Tibial nerve (tissue), 4 donors: Measurements from ENCODE around the gene BCAR3.

Experiments used
- CTCF ChIP-seq, 5 experiments: fragments of 200-600 bp in 3 of 5; fragments of 450-650 bp in 2 of 5; sonication (generic) in 3 of 5; IDR thresholded peaks; one replicate each; pipeline ENCODE4 v1.5.1; 2016 to 2019; ENCODE audit warnings: antibody characterized with exemption in 5 of 5, mild to moderate bottlenecking in 3 of 5, moderate library complexity in 2 of 5
- EP300 ChIP-seq, 2 donors: sonication (generic); formaldehyde crosslinking; IDR thresholded peaks; one replicate each; pipeline ENCODE4 v1.6.1; 2017; ENCODE audit warnings: antibody characterized with exemption in 2 of 2, mild to moderate bottlenecking in 1 of 2
- POLR2A ChIP-seq, 2 donors: fragments of 450-650 bp; IDR thresholded peaks; one replicate each; pipeline ENCODE4 v1.6.1; 2017; ENCODE audit warnings: antibody characterized with exemption in 2 of 2, mild to moderate bottlenecking in 2 of 2, moderate library complexity in 2 of 2

- TF ChIP-seq CTCF (IDR thresholded peaks at IDR 0.05), result no peak
- no peak for TF ChIP-seq POLR2A (IDR thresholded peaks at IDR 0.05)
- no peak for TF ChIP-seq EP300 (IDR thresholded peaks at IDR 0.05)
Measured at GRCh38 chr1:93668951-93669350, 12.7 kb downstream of the BCAR3 start.
